Lung microvascular endothelial cell (primary cell): ENCODE results near the gene INPP5J. TPM values are rescaled to one million over a fixed set of nuclear protein-coding genes. Genes with fewer than 3 reads are reported as not detected.
"Not testable (repeated sequence)": the region's sequence is repeated elsewhere in the genome, so short reads cannot be mapped to it uniquely, and the experiment has no call there.

ENCODE experiments used
- DNase-seq, 2 donors: peaks; one replicate each; pipeline versions ENCODE4 v3.0.0 to v3.0.0-alpha.2; 2010; ENCODE audit warnings: low read depth in 2 of 2
- total RNA-seq: library from RNA; depleted of rRNA; stranded (reverse); fragments of >200 nt; gene quantifications from 2 replicates; pipeline ENCODE4 v1.2.1, GENCODE V29; 2014

INPP5J gene
- total RNA-seq, 1 donor from 2014 or later: under 0.01 TPM

DNA sequence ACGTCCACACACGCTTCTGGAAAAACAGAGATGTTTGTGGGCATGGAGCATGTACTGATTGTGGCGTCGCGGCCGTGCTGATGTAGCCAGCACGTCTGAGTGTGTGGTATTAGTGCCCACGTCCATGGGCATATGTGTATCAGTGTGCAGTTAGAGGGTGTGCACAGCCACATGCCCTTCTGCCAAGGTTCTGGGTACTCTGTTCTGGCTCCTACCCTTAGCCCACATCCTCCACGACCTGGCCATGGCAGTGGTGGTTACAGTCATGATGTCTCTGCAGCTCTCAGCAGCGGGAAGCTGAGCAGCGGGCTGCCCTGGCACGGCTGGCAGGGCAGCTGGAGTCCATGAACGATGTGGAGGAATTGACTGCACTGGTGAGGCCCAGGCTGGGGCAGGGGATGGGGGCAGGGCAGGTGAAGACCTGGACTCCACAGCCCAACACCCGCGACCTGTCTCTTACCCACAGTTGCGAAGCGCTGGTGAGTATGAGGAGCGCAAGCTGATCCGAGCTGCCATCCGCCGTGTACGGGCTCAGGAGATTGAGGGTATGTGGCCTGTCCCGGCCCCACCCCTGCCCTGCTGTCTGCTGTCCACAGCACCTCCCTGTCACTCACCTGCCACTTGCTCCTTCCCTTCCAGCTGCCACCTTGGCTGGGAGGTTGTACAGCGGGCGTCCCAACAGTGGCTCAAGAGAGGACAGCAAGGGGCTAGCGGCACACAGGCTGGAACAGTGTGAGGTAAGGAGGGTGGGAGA, 34.4 kb upstream of the INPP5J start:
- no peak for DNase-seq

DNA sequence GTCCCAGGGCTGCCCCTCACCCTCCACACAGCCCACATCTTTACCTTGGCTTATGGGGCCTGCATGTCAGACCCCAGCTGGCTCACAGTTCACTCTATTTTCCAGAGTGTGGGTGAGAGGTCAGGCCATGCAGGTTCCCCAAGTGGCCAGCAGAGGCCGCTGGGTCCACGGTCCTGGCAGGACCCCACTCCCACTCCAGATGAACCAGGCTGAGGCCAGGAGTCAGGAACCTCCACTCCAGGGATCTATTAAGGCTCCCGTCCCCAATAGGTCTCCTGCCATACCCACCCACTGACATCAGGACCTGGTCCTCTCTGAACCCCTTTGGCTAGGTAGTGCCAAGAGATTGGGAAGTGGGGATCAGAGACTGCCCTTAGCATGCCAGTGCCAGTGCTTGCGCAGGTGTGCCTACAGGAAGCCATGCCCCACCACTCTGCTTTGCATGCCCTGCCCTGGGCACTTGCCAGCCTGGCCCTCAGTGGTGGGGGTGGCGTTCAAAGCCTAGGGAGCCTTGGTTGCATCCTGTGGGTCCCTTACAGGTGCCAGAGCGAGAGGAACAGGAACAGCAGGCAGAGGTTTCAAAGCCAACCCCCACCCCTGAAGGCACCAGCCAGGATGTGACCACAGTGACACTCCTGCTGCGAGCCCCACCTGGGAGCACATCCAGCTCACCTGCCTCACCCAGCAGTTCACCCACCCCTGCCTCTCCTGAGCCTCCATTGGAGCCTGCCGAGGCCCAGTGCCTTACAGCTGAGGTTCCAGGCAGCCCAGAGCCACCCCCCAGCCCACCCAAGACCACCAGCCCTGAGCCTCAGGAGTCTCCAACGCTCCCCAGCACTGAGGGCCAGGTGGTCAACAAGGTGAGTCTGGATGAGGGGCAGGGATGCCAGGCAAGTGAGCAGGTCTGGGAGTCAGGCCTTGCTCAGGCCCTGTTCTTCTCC, 33.3 kb upstream of the INPP5J start:
- DNase-seq: peak; percentile 56 to 60

DNA sequence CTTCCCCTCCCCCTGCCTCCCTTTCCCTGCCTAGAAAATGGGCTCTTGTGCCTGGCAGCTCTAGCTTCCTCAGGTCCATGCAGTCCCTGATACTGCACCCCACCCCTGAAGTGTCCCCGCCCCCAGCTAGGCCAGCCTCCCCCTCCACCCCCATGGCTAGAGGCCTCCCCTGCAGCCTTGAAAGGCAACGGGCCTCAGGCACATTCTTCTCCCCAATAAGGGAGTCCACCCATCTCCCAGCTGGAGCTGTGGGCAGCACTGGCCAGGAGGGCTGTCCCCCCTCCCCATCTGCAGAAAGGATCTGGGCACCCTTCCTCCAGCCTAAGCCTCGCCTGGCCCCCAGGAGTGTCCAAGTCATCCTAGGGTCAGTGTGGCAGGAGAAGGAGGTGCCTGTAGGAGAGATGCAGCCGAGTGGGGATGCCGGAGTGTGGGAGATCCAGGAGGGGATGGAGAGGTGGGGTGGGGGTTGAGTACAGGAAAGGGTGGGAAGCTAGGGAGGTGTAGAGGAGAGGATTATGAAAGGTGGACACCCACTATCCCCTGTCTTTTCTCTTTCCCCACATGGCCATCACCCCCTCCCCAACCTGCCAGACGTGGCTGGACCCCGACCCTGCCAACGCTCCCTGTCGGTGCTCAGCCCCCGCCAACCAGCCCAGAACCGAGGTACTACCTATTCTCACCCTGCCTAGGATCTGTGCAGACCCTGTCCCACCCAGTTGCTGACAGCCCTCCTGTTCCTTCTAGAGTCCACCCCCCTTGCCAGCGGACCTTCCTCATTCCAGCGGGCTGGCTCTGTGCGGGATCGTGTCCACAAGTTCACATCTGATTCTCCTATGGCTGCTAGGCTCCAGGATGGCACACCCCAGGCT, 32.3 kb upstream of the INPP5J start:
- no peak for DNase-seq

DNA sequence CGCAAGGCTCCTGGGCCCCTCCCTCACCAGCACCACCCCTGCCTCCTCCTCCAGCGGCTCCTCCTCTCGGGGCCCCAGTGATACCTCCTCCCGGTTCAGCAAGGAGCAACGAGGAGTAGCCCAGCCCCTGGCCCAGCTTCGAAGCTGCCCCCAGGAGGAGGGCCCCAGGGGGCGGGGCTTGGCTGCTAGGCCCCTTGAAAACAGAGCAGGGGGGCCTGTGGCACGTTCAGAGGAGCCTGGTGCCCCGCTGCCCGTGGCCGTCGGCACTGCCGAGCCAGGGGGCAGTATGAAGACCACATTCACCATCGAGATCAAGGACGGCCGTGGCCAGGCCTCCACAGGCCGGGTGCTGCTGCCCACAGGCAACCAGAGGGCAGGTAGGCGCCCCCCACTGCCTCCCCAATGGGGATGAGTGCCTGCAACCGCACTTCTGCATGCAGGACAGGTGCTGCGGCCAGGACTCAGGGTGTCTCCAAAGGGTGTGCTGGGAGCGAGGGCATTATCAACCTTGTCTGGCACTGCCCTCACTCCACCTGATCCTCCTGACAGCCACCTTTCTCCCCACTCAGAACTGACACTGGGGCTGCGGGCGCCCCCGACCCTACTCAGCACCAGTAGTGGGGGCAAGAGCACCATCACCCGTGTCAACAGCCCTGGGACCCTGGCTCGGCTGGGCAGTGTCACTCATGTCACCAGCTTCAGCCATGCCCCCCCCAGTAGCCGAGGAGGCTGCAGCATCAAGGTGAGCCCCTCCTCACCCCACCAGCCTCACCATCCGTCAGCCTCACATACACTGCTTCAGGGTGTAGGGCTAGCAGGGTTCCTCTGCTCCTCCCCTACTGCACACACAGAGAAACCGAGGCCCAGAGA, 31.4 kb upstream of the INPP5J start:
- no peak for DNase-seq

DNA sequence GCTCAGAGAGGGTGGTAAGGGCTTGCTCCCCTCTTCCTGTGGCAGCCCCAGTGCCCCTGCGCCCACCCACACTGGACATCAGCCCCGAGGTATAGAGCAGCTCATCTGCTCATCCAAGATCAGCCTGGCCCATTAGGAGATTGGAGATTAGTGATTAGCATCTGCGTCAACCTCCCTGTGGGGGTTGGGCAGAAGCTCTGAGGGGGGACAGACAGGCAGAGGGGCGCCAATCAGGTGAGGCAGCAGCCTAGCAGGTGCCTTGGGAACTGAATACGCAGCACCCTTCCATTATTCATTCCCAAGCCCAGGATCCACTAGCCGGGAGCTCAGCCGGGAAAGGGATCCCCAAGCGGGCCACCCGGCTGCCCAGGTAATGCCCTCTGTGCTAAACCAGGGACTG, 30.6 kb upstream of the INPP5J start:
- no peak for DNase-seq

DNA sequence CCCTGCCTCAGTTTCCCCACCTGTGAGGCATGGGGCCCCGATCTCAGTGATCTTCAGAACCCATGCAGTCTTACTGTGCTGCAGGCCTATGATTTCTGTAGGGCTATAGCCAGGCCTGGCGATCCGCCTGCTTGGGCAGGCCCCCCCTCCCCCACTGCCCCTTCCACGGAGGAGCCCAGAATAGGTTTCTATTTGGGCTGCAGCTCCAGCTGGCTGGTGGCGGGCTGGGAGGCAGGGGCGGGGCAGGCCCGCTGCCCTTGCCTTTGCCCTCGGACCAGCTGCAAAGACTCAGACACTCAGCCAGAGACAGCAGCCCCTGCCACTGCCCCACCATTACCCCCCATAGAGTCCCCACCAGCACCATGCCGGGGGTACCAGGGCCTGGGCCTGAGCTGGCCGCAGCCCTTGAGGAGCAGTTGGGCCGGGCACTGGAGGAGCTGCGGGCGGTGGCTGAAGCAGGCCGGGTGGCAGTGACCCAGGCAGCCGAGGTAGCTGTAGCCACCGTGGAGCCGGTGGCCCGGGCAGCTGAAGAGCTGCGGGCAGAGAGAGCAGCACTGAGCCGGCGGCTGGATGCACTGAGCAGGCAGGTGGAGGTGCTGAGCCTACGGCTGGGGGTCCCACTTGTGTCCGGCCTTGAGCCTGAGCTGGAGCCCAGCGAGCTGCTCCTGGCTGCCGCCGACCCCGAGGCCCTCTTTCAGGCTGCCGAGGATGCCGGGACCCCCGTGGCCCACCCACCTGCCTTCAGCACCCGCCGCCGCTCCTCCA, 29.5 kb upstream of the INPP5J start:
- no peak for DNase-seq

DNA sequence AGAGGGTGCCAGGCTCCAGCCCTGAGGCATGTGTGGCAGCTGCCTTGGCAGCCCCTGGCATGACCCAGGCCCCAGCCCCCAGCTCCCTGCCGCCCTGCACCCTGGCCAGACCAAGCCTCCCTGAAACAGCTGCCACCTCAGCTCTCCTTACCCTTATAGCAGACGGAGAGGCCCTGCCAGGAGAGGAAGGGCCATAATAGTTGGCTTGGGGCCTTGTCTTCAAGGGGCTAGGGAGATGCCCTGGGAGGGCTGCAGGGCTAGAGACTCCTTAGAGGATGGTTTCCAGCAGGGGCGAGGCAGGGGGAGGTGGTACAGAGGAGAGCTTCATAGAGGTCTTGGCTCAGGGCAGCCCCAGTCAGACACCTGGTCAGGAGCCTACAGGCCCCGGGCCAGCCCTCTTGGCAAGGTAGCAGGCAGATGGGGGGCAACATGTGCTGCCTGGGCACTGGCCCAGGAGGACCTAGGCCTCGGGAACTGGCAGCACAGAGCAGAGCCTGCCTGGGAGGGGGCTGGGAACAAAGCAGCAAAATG, 28.7 kb upstream of the INPP5J start:
- DNase-seq: no peak

DNA sequence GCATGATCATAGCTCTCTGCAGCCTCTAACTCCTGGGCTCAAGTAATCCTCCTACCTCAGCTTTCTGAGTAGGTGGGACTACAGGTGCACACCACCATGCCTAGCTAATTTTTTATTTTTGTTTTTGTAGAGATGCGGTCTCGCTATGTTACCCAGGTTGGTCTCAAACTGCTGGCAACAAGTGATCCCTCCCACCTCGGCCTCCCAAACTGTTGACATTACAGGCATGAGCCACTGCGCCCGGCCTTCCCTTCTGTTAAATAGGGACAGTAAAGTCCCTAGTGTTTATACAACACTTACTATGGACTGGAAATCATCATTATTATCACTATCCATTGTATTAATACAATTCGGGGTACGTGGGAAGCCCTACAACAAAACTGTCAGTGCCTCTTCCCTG, 28.0 kb upstream of the INPP5J start:
- no peak for DNase-seq

DNA sequence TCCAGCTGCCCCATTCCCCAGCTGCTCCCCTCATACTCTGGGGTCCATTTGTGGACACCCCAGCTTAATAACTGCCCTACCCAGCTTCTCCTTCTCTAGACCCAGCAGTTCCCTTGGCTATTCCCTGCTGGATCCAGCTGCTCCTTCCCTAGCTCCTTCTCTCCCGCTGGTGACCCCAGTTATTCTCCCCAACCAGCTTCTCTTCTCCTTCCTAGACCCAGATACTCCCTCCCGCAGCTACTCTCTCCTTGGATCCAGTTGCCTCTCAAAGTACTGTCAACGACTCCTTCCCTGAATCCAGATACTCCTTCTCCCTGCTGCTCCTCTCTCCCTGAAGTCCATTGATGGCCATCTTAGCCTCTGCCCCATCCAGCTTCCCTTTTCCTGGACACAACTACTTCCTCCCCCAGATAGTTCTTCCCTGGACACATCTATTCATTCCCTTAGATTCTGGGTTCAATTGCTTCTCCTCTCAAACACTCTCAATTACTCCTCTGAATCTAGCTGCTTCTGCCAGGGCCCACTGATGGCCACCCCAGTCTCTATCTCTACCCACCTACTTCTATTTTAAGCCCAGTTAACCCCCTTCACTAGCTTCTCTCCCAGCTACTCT, 27.0 kb upstream of the INPP5J start:
- no peak for DNase-seq

DNA sequence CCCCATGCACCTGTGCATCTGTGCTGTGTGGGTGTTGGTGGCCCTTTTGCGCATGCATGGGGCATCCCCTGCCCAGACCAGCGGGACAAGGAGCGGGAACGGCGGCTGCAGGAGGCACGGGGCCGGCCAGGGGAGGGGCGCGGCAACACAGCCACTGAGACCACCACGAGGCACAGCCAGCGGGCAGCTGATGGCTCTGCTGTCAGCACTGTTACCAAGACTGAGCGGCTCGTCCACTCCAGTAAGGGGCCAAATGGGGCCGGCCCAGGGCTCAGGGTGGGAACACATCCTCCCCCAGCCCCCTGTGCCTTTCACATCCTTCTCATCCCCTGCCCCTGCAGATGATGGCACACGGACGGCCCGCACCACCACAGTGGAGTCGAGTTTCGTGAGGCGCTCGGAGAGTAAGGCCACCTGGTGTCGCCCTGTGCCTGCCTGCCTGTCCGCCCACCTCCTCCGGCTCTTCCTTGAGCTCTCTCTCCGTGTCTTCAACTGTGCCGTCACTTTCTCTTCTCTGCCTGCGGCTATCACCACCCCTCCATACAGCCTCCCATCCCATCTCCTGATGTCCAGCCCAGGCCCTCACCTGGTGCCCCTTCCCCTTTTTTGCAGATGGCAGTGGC, 26.0 kb upstream of the INPP5J start:
- DNase-seq: no peak

DNA sequence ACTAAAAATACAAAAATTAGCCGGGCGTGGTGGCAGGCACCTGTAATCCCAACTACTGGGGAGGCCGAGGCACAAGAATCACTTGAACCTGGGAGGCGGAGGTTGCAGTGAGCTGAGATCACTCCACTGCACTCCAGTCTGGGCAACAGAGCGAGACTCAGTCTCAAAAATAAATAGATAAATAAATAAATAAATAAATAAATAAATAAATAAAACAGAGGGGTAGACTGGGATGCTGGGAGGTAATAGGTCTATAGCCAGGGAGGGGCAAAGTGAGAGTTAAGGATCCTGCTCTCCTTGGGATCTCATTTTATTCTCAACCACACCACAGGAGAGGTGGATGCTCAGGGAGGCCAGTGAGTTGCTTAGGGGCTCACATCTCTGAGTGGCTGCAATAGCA, 25.2 kb upstream of the INPP5J start:
- DNase-seq: not testable (repeated sequence)

DNA sequence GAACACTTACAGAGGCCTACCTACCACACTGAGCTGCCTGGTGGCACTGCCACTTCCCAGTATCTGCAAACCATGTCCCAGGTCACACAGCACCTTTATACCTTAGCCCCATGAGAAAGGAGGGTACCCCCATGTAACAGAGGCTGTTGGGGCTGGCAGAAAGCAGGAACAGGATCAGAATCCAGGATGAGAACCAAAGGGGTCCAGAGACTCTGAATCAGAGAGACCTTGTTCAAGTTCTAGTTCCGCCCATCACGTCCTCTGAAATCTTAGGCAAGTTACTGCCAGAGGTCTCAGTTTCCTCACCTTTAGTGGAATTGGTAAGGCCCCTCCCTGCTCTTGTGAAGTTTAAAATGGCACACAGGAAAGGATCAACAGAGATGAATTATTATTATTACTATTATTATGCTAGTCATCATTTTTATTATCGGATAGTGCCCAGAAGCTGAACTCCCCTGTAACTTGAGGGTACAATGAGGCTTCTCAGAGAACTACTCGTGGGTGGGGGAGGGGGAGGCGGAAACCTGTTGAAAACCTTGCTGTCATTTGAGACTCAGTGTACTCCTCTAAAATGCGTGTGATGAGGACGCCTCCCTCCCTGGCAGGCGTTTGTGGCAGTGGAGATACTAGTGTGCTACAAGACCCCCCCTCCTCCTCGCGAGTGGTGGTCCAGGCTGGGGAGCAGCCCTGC, 24.7 kb upstream of the INPP5J start:
- DNase-seq: no peak

DNA sequence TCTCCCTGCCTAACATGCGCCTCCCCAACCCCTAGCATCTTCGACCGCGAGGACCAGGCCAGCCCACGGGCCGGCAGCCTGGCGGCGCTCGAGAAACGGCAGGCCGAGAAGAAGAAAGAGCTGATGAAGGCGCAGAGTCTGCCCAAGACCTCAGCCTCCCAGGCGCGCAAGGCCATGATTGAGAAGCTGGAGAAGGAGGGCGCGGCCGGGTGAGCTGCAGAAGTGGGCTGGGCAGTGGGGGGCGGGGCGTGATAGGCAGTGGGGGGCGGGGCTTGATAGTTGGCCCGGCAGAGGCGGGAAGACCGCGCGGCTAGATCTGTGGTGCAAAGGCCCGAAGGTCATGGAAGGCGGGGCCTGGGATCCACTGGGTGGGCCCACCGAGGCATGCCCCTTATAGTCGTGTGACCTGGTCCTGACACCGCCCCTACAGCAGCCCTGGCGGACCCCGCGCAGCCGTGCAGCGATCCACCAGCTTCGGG, 24.1 kb upstream of the INPP5J start:
- DNase-seq: no peak

DNA sequence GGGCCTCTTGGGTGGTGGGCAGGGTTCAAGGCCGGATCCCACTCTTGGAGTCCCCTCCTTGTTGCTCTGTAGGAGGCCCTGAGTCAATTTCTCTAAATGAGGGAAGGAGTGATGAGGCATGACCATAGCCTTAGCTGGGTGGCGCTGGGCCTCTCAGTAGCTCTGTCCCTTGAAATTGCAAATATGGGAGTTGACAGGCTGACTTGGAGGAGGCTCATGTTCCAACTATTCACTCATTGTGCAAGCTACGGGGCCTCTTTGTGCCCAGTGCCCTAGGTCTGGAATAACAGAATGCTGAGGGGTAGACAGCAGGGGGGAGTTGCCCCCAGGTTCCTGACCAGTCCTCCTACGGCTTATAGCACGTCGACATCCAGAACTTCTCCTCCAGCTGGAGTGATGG, 23.4 kb upstream of the INPP5J start:
- no peak for DNase-seq

DNA sequence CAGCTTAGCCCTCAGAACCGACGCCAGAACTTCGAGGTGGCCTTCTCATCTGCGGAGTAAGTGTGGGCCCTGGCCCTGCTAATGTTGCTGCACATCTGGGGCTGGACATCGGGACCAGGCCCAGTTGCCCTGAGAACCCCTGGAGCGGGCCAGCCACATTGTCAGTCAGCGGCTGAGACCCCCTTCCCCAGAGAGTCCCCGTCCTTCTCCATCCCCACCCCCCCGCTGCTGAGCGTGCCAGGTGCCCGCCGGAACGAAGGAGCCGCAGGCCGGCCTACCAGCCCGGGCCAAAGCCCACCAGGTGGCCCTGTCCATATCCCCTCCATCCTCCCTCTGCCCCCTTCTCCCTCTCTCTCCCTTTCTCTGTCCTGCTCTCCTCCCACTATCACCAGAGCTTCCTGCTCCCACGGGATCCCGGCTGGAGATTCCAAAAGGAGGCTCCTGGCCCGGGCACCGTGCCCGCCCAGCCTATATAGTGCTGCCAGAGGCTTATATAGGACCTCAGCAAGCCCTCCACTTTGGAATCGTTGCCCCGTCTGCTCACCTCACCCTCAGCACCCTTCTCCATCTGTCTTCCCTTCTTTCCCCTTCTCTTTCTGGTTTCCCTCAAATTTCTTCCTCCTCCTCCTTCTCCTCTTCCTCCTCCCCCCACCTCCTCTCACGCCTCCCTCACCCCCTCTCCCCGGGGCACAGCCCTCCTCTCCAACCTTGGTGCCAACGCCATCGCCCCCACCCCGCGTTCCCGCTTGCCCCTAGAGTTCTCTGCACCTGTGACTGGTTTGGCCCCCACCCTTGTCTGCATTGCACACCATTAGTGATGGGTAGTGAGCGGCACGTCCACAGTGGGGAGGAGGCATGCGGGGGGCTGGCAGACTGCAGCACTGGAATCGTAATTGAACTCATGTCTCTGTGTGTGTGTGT, 22.7 kb upstream of the INPP5J start:
- DNase-seq: no peak

DNA sequence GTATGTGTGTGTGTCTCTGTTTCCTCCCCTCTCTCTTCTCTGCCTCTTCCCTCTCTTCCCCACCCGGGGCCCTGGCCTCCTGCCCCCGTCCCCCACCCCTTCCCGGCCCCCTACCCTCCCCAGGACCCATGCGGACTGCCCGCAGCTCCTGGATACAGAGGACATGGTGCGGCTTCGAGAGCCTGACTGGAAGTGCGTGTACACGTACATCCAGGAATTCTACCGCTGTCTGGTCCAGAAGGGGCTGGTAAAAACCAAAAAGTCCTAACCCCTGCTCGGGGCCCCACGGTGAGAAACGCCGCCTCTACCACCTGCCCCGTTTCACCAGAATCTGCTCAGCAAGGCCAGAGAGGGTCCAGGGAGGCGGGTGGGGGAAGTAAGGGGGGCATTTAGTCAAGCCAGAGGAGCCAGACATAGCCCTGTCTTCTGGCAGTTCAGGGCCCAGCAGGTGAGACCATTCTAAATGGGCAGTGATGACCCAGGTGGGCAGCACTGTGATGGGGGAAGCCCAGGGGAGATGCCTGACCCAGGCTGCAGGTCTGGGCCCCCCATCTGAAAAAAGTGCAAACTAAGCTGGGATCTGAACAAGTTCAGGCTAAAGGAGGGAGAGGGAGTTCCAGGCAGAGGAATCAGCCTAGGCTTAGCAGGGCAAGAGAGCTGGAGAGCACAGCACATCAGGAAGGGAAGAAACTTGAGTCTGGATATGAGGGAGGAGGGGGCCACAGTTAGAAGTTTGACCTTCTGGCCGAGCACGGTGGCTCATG, 21.8 kb upstream of the INPP5J start:
- no peak for DNase-seq
